HG03103 (cell line): Measurements from ENCODE around the gene TUBB2A.
A peak's percentile ranks its signal among the peaks of the same experiment; 100 is the strongest.
"Not testable (repeated sequence)": the region's sequence is repeated elsewhere in the genome, so short reads cannot be mapped to it uniquely, and the experiment has no call there.

Source experiments
- ATAC-seq: cut with Tn5 transposase; IDR thresholded peaks from one replicate; pipeline ENCODE4 v1.9.1; 2021; ENCODE audit warnings: low read depth; ENCODE audit not compliant: unreplicated experiment

The TUBB2A gene

GRCh38 chr6:3157131-3157933 lies at the start of gene TUBB2A:
Gene TUBB2A (minus strand): TSS chr6:3157544. CDS start chr6:3157463, 81 bp downstream.
- peak; percentile 74 for ATAC-seq

DNA sequence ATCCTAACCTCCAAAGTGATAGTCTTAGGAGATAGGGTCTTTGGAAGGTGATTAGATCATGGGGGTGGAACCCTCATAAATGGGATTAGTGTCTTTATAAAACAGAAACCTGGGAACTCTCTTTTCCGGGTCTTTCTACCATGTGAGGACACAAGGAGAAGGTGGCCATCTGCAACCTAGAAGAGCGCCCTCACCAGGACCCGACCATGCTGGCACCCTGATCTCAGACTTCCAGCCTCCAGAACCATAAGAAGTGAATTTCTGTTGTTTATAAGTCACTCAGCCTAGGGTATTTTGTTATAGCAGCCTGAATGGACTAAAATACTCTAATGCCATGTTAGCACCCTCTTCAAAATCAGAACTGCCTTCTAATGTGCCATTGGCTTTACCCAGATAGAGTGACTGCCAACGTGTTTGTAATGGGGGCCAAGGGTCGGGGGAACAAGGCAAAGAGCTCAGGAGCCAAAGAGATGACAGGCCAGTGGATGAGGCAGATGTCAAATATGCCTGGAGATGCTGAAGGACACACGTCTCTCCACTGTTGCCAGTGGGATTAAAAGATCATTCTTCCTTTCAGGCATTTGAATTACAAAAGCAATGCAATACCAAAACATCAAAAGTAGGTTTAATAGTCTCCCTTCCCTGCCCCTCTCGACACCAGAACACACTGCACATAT lies 49.1 kb upstream of the TUBB2A start:
- no peak for ATAC-seq

GRCh38 chr6:3205913-3206312 lies 48.6 kb upstream of the TUBB2A start:
- no peak for ATAC-seq

GRCh38 chr6:3204921-3205320 lies 47.6 kb upstream of the TUBB2A start:
- ATAC-seq: no peak

DNA sequence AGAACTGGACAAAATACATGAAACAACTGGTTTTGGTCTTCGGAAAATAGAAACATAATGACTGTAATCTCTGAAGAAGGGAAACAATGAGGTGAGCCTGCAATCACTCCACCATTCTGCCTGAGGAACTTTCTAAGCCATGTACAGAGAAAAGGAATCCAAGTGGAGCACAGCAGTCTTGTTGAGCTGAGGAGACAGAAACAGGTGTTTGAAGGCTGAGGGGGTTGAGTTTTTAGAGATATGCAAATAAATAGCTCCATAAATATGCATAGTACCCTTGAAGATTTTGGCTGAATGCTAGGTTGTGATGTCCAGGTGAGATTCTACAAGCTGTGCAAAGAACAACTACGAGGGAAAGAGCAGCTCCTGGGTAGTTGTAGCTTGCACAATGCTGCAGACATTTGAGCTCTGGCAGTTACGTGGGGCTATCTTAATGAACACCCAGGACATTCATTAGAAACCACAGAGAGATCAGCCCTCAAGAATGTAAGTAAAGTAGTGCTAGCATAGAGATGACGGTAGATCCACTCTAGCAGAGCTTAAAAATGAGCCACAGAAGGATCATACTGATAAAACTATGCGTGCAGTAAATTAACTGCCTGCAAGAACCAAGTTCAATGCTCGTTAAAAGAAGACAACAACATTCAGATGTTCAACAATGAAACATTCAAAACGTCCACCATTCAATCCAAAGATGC lies 45.8 kb upstream of the TUBB2A start:
- ATAC-seq: no peak

DNA sequence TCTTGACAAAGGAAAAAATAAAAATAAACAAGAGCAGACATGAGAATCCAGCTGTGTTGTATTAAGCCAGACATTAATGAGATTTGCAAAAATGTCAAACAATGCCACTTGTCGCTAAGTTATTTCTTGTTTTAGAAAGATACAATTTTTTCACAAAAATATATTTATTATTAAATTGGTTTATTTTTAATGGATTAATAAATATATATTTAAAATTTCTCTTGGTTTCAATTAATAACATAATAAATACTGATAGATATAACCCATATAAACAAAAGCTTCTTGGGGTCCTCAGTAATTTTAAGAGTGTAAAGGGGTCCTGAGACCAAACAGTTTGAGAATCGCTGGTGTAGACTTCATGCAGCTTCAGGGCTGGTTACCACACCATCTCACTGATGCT lies 44.0 kb upstream of the TUBB2A start:
- no peak for ATAC-seq

DNA sequence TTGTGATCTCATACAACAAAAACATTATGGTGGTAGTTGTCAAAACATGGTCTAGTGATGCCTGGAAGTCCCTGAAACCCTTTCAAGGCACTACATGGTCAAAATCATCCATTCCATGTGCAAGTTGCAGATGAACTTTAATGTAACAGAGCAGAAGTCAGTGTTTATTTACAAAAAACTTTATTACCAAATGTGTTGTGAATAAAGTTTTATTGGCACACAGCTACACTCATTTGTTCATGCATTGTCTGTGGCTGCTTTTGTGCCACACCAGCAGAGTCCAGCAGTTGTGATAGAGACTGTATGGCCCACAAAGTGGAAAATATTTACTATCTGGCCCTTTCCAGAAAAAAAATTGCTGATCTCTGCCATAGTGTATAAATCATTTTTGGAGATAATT lies 43.3 kb upstream of the TUBB2A start:
- no peak for ATAC-seq

DNA sequence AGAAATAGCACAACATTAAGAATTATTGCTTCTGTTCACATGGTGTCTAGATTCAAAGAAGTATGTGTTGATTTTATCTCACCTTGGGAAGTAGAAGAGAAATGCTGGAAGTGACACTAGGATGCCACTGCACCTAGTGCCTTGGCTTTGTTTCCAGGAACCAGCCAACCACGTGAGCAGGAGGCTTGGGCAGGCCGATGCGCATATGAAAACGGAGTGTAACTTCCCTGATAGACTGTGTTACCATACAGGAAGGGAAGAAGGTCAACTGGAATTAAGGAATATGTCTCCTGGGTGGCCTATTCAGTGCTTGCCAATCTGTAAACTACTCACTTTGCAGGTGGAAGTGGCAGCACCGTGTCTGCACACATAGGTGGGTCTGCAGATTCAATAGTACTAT lies 42.0 kb upstream of the TUBB2A start:
- ATAC-seq: no peak

GRCh38 chr6:3197734-3198133 lies 40.4 kb upstream of the TUBB2A start:
- not testable (repeated sequence) for ATAC-seq

DNA sequence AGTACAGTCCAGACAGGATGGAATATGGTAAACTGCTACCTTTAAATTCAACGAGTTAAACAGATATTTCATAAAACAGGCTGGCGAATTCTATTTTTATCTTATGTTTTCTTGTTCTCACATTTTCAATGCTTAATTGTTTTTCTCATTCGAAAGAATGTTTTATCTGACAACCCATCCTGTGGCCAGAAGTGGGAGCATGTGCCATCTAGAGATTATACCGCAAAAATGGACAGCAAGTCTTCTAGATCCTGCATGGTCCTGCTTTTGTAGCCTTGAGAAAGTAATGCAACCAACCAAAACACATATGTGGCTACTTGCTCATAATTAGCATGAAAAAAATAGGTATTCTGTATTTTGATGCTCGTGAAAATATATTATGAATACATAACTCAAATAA lies 39.4 kb upstream of the TUBB2A start:
- no peak for ATAC-seq

DNA sequence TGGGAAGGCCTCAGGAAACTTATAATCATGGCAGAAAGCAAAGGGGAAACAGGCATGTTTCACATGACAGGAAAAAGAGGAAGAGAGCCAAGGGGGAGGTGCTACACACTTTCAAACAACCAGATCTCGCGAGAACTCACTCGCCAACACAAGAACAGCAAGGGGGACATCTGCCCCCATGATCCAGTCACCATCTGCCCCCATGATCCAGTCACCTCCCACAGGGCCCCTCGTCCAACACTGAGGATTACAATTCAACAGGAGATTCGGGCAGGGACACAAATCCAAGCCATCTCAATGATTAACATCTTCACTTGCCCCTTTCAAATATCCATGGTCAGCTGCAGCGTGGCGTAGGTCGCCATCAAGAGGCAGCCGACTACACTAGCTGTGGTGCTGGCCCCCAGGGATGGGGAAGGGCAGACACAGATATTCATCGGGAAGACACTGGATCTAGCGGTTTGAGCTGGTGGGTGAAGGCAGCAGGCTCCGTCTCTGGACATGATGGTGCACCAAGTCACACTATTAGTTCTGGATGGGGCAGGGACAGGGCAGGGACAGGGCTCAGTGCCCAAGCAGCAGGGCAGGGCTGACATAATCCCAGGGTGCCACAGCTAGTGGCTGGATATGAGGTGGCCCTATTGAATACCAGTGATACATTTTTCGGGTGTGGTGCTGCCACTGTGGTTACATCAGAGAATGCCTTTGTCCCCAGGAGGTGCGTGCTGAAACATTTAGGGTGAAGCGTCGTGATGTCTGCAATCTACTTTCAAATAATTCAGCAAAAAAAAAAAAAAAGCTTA lies 38.6 kb upstream of the TUBB2A start:
- ATAC-seq: no peak

DNA sequence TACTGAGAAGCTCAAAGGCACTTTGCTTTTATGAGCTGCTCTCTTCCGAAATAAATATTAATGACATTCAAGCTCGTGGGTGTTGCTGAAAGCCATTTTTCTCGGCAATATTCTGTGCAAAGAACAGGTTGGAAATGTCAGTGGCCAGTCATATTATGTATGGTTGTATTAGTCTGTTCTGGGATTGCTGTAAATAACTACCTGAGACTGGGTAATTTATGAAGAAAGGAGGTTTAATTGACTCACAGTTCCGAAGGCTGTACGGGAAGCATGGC lies 38.0 kb upstream of the TUBB2A start:
- no peak for ATAC-seq

DNA sequence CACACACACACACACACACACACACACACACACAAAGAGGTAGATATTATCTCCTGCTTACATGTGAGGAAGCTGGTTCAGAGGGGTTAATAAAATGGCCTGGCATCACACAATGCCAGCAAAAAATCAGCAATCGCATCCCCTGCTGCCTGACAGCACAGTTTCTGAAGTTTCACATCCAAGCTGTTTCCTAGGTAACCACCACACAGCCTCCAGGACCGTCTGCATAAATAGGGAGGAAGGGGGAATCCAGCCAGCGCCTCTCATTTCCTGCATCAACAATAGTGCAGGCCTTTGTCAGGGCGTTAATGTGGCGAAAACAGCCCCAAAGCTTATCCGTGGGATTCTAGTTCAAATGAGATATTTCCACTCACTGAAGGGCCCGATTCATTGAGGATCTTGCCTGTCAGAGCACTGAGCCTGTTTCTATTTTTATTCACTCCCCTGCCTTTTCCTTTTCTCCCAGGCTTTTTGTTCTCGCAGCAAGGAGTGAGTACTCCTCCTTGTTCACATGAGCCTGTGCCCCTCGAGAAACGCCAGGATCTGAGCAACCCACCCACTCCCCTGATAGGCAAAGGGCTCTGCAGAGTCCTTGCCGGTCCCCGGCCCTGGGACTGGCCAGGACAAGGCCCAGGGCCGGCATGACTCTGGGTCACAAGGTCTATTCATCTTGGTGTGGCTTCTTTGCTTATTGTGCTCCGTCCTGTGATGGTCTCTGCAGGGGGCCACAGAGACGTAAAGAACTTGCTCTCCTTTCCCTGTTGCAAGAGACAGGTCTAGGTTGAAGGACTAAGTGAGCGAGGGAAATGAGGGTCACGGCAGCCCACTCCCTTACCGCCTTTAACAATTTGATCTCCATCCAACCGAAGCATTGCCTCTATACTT lies 37.4 kb upstream of the TUBB2A start:
- no peak for ATAC-seq

GRCh38 chr6:3193102-3193849 lies 35.9 kb upstream of the TUBB2A start:
- ATAC-seq: no peak

DNA sequence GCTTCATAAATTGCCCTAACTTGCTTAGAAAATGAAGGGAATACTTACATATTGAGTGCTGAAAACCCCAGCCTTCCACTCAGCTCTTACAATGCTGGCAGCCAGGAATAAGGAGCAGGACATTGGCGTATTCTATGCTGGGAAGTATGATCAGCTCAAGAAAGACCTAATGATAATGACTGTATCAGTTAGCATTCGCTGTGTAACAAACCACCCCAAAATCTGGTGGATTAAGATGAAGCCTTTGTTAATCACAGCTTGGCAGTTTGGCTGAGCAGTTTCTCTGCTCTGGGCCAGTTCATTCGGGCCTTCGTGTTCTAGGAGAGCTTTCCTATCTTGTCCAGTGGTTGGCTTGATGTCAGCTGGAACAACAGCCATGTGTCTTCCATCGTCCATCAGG lies 33.4 kb upstream of the TUBB2A start:
- no peak for ATAC-seq

- ATAC-seq: no peak
Observed at GRCh38 chr6:3190056-3190455, 32.7 kb upstream of the TUBB2A start.

DNA sequence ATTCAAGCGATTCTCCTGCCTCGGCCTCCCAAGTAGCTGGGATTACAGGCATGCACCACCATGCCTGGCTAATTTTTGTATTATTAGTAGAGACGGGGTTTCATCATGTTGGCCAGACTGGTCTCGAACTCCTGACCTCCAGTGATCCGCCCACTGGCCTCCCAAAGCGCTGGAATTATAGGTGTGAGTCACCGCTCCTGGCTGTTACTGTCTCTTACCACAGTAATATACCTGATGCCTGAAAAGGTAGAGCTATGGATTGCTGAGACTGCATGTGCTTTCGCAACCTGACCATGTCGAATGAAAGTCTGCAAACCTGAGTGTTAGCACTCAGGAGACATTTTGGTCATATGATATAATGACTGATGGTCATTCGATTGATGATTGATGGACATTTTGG lies 31.8 kb upstream of the TUBB2A start:
- not testable (repeated sequence) for ATAC-seq

DNA sequence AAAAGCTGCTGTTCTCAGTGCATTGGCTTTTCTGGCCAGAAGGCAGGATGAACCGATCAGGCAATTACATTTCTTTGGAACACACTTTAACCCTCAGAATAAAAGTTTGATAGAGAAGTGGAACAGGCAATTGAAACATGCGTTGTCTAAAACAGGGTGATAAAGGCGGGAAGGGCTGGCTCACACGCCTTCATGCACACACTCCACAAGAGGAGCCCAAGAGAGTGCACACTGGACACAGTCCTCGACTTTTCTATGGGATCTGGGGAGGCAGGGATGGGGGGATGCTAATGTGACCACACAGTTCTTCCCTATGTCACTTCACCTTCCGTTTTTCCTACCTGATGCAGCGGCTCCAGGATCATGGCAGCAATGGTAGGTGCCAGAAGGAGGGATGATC lies 30.9 kb upstream of the TUBB2A start:
- ATAC-seq: no peak

DNA sequence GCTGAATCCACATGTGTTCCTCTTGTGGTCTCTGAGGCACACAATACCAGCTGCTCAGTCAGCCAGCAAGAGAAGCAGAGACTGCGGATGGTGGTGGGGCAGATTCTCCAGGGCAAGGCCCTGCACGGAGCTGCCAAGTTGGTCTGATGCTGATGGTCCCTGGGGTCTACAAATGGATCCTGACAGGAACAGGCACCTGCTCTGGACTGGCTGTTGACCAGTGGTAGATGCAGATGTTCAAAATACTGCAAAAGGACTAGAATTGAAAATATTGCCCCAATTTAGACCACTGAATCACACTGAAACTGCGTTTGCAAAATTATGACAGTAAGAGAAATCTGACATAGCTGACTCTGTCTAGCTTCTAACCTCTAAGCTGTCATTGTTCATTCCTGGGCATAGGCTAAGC lies 29.6 kb upstream of the TUBB2A start:
- no peak for ATAC-seq
